Spleen (tissue), 11 donors: ENCODE data around the gene GOLGA6A. TPM values are rescaled to one million over a fixed set of nuclear protein-coding genes. Genes with fewer than 3 reads are reported as not detected.
A peak's percentile ranks its signal among the peaks of the same experiment; 100 is the strongest.
"Not testable (repeated sequence)": the region's sequence is repeated elsewhere in the genome, so short reads cannot be mapped to it uniquely, and the experiment has no call there.

Experiments used
- DNase-seq: peaks from one replicate; pipeline ENCODE4 v3.0.0-alpha.2; 2020
- H3K27ac ChIP-seq, 8 donors: fragments of 200-600 bp; sonication (generic) in 7 of 8; 1 replicate in 4 of 8; 2 replicates in 4 of 8; pipeline versions ENCODE4 v1.5.0 to v1.8.0; 2016 to 2021; ENCODE audit warnings: inconsistent platforms in 4 of 8, mild to moderate bottlenecking in 4 of 8, moderate library complexity in 1 of 8
- H3K27me3 ChIP-seq, 7 donors: fragments of 200-600 bp; sonication (generic) in 6 of 7; replicated peaks in 1 of 7; 1 replicate in 4 of 7; 2 replicates in 3 of 7; pipeline versions ENCODE4 v1.5.0 to v1.8.0; 2016 to 2021; ENCODE audit warnings: inconsistent platforms in 3 of 7, mild to moderate bottlenecking in 1 of 7
- H3K36me3 ChIP-seq, 6 donors: fragments of 200-600 bp; sonication (generic) in 5 of 6; 1 replicate in 4 of 6; 2 replicates in 2 of 6; pipeline versions ENCODE4 v1.5.0 to v1.8.0; 2016 to 2021; ENCODE audit warnings: inconsistent platforms in 2 of 6
- H3K4me1 ChIP-seq, 6 donors: fragments of 200-600 bp; sonication (generic) in 5 of 6; 1 replicate in 3 of 6; 2 replicates in 3 of 6; pipeline versions ENCODE4 v1.5.0 to v1.8.0; 2016 to 2021; ENCODE audit warnings: inconsistent platforms in 3 of 6
- H3K4me3 ChIP-seq, 8 donors: fragments of 200-600 bp; sonication (generic) in 7 of 8; 1 replicate in 4 of 8; 2 replicates in 4 of 8; pipeline versions ENCODE4 v1.5.0 to v1.8.0; 2016 to 2021; ENCODE audit warnings: inconsistent platforms in 4 of 8, mild to moderate bottlenecking in 4 of 8, moderate library complexity in 2 of 8
- H3K9me3 ChIP-seq, 8 donors: fragments of 200-600 bp; sonication (generic) in 7 of 8; 1 replicate in 4 of 8; 2 replicates in 4 of 8; pipeline versions ENCODE4 v1.5.0 to v1.8.0; 2016 to 2021; ENCODE audit warnings: inconsistent platforms in 4 of 8
- POLR2A ChIP-seq, 3 donors: fragments of 450-650 bp; IDR thresholded peaks; one replicate each; pipeline ENCODE4 v1.5.1; 2017; ENCODE audit warnings: antibody characterized with exemption in 3 of 3, mild to moderate bottlenecking in 1 of 3
- POLR2AphosphoS5 ChIP-seq, 3 donors: sonication (generic); formaldehyde crosslinking; IDR thresholded peaks; one replicate each; pipeline ENCODE4 v1.5.1; 2017; ENCODE audit warnings: antibody characterized with exemption in 3 of 3
- WGBS, 5 donors: extraction: QIAGEN DNeasy Blood & Tissue Kit in 3 of 5; methylation state at CpG; one replicate each; pipeline versions ENCODE4 v1.1.5 to v1.1.7; 2013 to 2018; 5-methylcytosine and 5-hydroxymethylcytosine counted together
- intact Hi-C: fragments of 100-400 bp; cut with DNase I; formaldehyde crosslinking; loops from one replicate; pipeline ENCODE4 v1.15.0; 2023; ENCODE audit warnings: low total_unique reads
- polyA plus RNA-seq, 3 donors: library from polyadenylated mRNA; stranded (reverse); fragments of 200-250 nt; gene quantifications; one replicate each; pipeline ENCODE4 v1.2.1, GENCODE V29; 2013
- total RNA-seq, 7 donors: library from RNA; depleted of rRNA in 3 of 7; stranded (reverse); fragments of >200 nt in 3 of 7; fragmentation: NEBNext Ultra II Directional in 4 of 7; extraction: Animal tissue kit (Norgen Biotek cat#: 25700) in 4 of 7; gene quantifications; one replicate each; pipeline versions ENCODE4 v1.1.0 to v1.2.1, GENCODE V29; 2016 to 2021
- TF ChIP-seq, protein P1 (sequence below), 11 experiments: fragments of 200-600 bp in 7 of 11; fragments of 450-650 bp in 4 of 11; sonication (generic) in 4 of 11; IDR thresholded peaks in 8 of 11; conservative IDR thresholded peaks in 3 of 11; 1 replicate in 7 of 11; 2 replicates in 4 of 11; pipeline versions ENCODE4 v1.4.0 to v1.8.0; 2016 to 2021; ENCODE audit warnings: antibody characterized with exemption in 11 of 11, inconsistent platforms in 4 of 11, mild to moderate bottlenecking in 1 of 11
- donor health status: healthy with polysubstance abuse.
- donor health status: DM: no; HTN: no; CAD: no; lungs with moderate emphysema.
- donor health status: DM: no; HTN: no; CAD: no.
- donor health status: Bipolar disorder and iron deficiency.
- donor health status: healthy.
- donor health status: DM: no; HTN: no; CAD: no.
- donor health status: DM: yes; HTN: yes; CAD: no.

The GOLGA6A gene
- total and polyA plus RNA-seq, 10 donors, result 0.03 to 0.61 (median 0.35) TPM; not detected in 7

- no peak for DNase-seq
- TF ChIP-seq POLR2A (IDR thresholded peaks at IDR 0.05) (no peak), POLR2AphosphoS5 (IDR thresholded peaks at IDR 0.05) (no peak)
- TF ChIP-seq, protein P1, sequence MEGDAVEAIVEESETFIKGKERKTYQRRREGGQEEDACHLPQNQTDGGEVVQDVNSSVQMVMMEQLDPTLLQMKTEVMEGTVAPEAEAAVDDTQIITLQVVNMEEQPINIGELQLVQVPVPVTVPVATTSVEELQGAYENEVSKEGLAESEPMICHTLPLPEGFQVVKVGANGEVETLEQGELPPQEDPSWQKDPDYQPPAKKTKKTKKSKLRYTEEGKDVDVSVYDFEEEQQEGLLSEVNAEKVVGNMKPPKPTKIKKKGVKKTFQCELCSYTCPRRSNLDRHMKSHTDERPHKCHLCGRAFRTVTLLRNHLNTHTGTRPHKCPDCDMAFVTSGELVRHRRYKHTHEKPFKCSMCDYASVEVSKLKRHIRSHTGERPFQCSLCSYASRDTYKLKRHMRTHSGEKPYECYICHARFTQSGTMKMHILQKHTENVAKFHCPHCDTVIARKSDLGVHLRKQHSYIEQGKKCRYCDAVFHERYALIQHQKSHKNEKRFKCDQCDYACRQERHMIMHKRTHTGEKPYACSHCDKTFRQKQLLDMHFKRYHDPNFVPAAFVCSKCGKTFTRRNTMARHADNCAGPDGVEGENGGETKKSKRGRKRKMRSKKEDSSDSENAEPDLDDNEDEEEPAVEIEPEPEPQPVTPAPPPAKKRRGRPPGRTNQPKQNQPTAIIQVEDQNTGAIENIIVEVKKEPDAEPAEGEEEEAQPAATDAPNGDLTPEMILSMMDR (IDR thresholded peaks at IDR 0.05 in 8 of 11, conservative IDR thresholded peaks at IDR 0.05 in 3 of 11), result no peak
- intact Hi-C loops, result no loop called here
- Histone ChIP-seq H3K4me1 (no peaks in the 10 kb centered on the region), H3K4me3 (no peak overlapping the region), H3K27me3 (no peaks in the 10 kb centered on the region), H3K9me3 (no peaks in the 10 kb centered on the region), H3K36me3 (no peaks in the 10 kb centered on the region), H3K27ac (no peak overlapping the region)
- 82 to 89% (median 86%) methylated on average over 3 to 5 of the region's 5 CpGs for WGBS, 5 donors
These were observed 25.8 kb upstream of the GOLGA6A start for GRCh38 chr15:74108111-74108510.

DNA sequence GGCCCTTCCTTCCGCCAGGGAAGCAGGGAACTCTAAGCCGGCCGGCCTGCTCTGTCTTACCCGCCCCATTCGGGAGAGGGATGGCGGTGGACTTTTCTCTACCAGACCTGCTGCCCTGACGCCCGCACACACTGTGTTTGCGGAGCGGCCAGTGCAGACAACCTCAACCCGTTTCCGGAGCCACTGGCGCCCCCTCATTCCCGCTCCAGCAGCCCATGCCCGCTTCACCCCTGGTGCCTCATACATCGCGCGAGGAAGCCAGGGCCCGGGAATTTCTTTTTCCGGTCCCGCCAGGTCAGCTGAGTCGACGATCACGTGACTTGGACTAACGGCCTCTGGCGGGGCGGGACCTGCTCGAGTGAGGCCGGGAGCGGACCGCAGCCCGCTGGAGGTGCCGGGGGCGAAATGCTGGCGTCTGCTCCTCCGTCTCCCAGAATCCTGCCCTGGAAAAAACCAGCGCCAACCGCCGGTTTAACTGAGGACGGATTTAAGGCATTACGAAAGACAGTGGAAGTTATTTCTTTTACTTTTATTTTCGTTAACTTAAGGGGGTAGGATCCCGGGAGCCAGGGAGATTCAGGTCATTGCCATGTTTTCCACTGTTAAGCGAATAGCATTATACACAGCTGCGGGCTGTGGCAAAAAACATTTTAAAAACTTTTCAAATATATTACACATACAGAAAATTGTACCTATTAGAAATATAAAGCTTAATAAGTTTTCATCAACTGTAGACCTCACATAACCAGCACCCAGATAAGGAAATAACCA, 17.8 kb upstream of the GOLGA6A start:
- TF ChIP-seq POLR2AphosphoS5 (IDR thresholded peaks at IDR 0.05), result peak; percentile 62 to 86 (median 74)
- H3K4me1 ChIP-seq, H3K36me3 ChIP-seq, intact Hi-C loops, H3K9me3 ChIP-seq, H3K27me3 ChIP-seq: not testable (repeated sequence)
- DNase-seq, result peak; percentile 92
- 2 to 16% (median 3%) methylated on average over 13 to 35 of the region's 45 CpGs for WGBS, 5 donors
- peak overlapping the region; percentile 13 to 72 (median 46) for H3K4me3 ChIP-seq
- peak overlapping the region in 5 of 8 donors; percentile 29 to 66 (median 63) for H3K27ac ChIP-seq

GRCh38 chr15:74096753-74097474, 14.6 kb upstream of the GOLGA6A start:
- H3K36me3 ChIP-seq, H3K9me3 ChIP-seq, H3K27me3 ChIP-seq, intact Hi-C loops, H3K4me3 ChIP-seq, H3K27ac ChIP-seq, H3K4me1 ChIP-seq, DNase-seq: not testable (repeated sequence)
- WGBS, 5 donors, result no CpG with 5 or more reads among the region's 27 CpGs

DNA sequence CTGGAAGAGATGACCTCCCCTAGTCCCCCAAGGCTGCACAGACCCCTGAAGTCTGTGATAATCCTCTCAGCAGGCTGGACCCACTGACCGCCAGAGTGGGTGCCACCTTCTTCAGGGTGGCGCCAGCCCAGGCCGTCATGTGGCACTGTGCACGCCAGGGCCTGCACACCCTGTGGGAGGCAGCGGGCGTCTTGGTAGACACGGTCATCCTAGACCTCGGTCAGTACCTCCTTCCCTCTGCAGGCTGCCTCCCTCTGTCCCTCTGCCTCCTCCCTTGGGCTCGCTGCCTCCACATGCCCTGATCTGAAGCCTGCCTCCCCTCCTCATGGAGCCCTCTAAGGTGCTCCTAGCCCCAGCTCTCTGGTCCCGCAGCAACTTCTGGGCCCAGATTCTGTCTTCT, 13.3 kb upstream of the GOLGA6A start:
- H3K27ac ChIP-seq, H3K27me3 ChIP-seq, H3K36me3 ChIP-seq, H3K4me1 ChIP-seq, H3K4me3 ChIP-seq, intact Hi-C loops, H3K9me3 ChIP-seq: not testable (repeated sequence)
- DNase-seq, result peak; percentile 47
- 82 to 99% (median 88%) methylated on average over 4 to 8 of the region's 10 CpGs; no CpG with 5 or more reads in 1 of the 5 donors for WGBS, 5 donors

DNA sequence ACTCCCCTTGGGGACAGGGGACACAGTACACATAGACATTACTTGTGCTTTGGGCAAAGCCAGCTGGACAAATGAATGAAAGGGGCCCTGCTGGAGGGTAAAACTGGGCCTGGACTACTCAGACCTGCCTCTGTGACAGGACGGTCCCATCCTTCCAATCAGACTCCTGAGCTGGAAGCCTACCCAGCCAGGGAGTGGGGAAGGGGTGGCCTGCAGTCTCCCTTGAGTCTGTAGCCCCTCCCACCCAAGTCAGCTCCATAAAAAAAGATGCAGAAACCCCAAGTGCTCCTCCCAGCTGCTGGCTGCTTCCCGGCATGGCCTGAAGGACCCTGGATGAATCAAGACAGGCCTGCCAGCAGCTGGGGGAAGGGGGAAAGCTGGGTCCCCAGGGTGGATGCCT, 12.2 kb upstream of the GOLGA6A start:
- H3K4me3 ChIP-seq, intact Hi-C loops, H3K27ac ChIP-seq, H3K27me3 ChIP-seq, DNase-seq, H3K9me3 ChIP-seq, H3K36me3 ChIP-seq, H3K4me1 ChIP-seq: not testable (repeated sequence)
- WGBS, 5 donors, result no CpG with 5 or more reads among the region's 2 CpGs

DNA sequence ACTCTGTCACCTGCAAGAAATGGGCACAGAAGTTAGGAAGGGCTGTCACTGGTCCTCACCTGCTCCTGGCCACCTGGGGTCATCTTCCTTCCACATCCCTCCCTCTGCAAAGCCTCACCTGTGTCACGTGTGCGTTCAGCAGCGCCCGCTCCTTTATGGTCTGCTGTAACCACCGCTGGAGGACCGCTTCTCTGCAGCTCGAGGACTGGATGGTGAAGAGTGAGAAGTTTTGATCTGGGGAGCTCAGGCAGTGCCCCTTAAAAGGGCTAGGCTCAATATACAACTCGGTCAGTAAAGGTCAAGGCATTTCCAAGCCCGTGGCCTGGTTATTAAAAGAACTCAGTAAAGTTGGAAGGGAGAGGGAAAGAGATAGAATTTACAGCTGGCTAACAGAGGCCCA, 6.6 kb downstream of the GOLGA6A start:
- H3K27ac ChIP-seq, H3K27me3 ChIP-seq, H3K4me1 ChIP-seq, H3K36me3 ChIP-seq, intact Hi-C loops, H3K9me3 ChIP-seq, H3K4me3 ChIP-seq: not testable (repeated sequence)
- DNase-seq, result peak; percentile 61
- WGBS, 5 donors, result 52 to 91% (median 84%) methylated on average over 2 to 9 of the region's 9 CpGs
